K562 (cell line): Measurements from ENCODE around the gene RFX3. TPM values are rescaled to one million over a fixed set of nuclear protein-coding genes. Genes with fewer than 3 reads are reported as not detected.

Source experiments
- ATAC-seq: fragments of 200-7000 bp; cut with Tn5 transposase; 3 replicates; pipeline ENCODE4 v1.9.1; 2020; ENCODE audit warnings: moderate library complexity
- BruUV-seq: library from RNA; stranded (reverse); fragments of 400-500 nt; replicated peaks from 2 replicates; lab custom pipeline; 2021; lab: Mats Ljungman, UMichigan
- CTCF ChIA-PET: fragments of 300-600 bp; formaldehyde crosslinking; extraction: SDS; loops from one replicate; lab custom pipeline; 2021; ENCODE audit warnings: low intra/inter-chr PET ratio; lab: Yijun Ruan, JAX
- POLR2A ChIA-PET: fragments of 300-600, 350-650 bp; sonication (Branson Sonifier 250); formaldehyde crosslinking; extraction: SDS; loops from one replicate; lab custom pipeline; 2021; ENCODE audit warnings: antibody characterized with exemption, inconsistent platforms; lab: Yijun Ruan, JAX
- DNase-seq, 4 experiments: peaks; one replicate each; pipeline versions ENCODE4 v3.0.0 to v3.0.0-alpha.2; 2011 to 2018; ENCODE audit warnings: low spot score in 3 of 4, mixed read lengths in 3 of 4; ENCODE audit errors: extremely low read depth in 1 of 4
- FAIRE-seq: peaks from 2 replicates; lab custom pipeline; 2011; peaks lifted over from hg19 to GRCh38; lab: Jason Lieb, UNC
- H2AFZ ChIP-seq: 2 replicates; pipeline ENCODE4 v1.6.0; 2011; ENCODE audit warnings: low read depth, low read length, control low read depth, inconsistent platforms
- H3K27ac ChIP-seq: fragments of 200-600 bp; 3 replicates; pipeline ENCODE4 v1.8.0; 2011; ENCODE audit warnings: low read depth, mild to moderate bottlenecking, control low read depth, inconsistent platforms, low read length, moderate library complexity, mixed read lengths; ENCODE audit errors: extremely low read depth
- H3K27me3 ChIP-seq, 2 experiments: fragments of 300-600 bp in 1 of 2; 2 replicates in 1 of 2; 3 replicates in 1 of 2; pipeline versions ENCODE4 v1.6.0 to v1.8.0; 2011; ENCODE audit warnings: inconsistent platforms in 2 of 2, low read length in 2 of 2, mild to moderate bottlenecking in 1 of 2, mixed read lengths in 1 of 2, moderate library complexity in 1 of 2; ENCODE audit not compliant: control insufficient read depth in 2 of 2, insufficient read depth in 2 of 2
- H3K36me3 ChIP-seq: fragments of 300-600 bp; 3 replicates; pipeline ENCODE4 v1.8.0; 2011; ENCODE audit warnings: mild to moderate bottlenecking, low read length, inconsistent platforms; ENCODE audit not compliant: control insufficient read depth, insufficient read depth
- H3K4me1 ChIP-seq, 2 experiments: fragments of 200-600 bp in 1 of 2; replicated peaks in 1 of 2; 2 replicates in 1 of 2; 3 replicates in 1 of 2; pipeline versions ENCODE4 v1.5.1 to v1.8.0; 2011; ENCODE audit warnings: inconsistent platforms in 2 of 2, low read length in 2 of 2, mild to moderate bottlenecking in 1 of 2, mixed read lengths in 1 of 2, moderate library complexity in 1 of 2; ENCODE audit not compliant: control insufficient read depth in 2 of 2, insufficient read depth in 2 of 2
- H3K4me2 ChIP-seq: 2 replicates; pipeline ENCODE4 v1.6.1; 2011; ENCODE audit warnings: low read length, control low read depth, inconsistent platforms, mixed read lengths; ENCODE audit not compliant: insufficient read depth
- H3K4me3 ChIP-seq: fragments of 200-600 bp; sonication (generic), shearing (Covaris generic); 2 replicates; pipeline ENCODE4 v1.5.1; 2016; ENCODE audit warnings: control low read depth, inconsistent platforms
- H3K79me2 ChIP-seq: fragments of 200-600 bp; 3 replicates; pipeline ENCODE4 v1.8.0; 2011; ENCODE audit warnings: low read length, inconsistent platforms; ENCODE audit not compliant: control insufficient read depth, insufficient read depth
- H3K9ac ChIP-seq, 2 experiments: 2 replicates each; pipeline versions ENCODE4 v1.6.0 to v1.6.1; 2011; ENCODE audit warnings: low read depth in 2 of 2, low read length in 2 of 2, control low read depth in 1 of 2, inconsistent platforms in 1 of 2, mild to moderate bottlenecking in 1 of 2, mixed read lengths in 1 of 2; ENCODE audit not compliant: insufficient read depth in 1 of 2
- H3K9me1 ChIP-seq: one replicate; pipeline ENCODE4 v1.6.0; 2011; ENCODE audit warnings: inconsistent platforms, mild to moderate bottlenecking, low read length, moderate library complexity; ENCODE audit not compliant: control insufficient read depth, insufficient read depth
- H3K9me3 ChIP-seq: replicated peaks from 2 replicates; pipeline ENCODE4 v1.5.1; 2011; ENCODE audit warnings: low read depth, low read length, inconsistent platforms; ENCODE audit not compliant: control insufficient read depth, insufficient read depth
- H4K20me1 ChIP-seq: replicated peaks from 2 replicates; pipeline ENCODE4 v1.6.1; 2011; ENCODE audit warnings: low read length, inconsistent platforms, mixed read lengths; ENCODE audit not compliant: control insufficient read depth, insufficient read depth
- BRCA1 ChIP-seq, 2 experiments: fragments of 450-650 bp in 1 of 2; sonication (generic) in 1 of 2; formaldehyde crosslinking in 1 of 2; IDR thresholded peaks; 2 replicates each; pipeline versions ENCODE4 v1.5.0 to v1.6.1; 2017 to 2020; ENCODE audit warnings: mild to moderate bottlenecking in 1 of 2, missing genetic modification reagents in 1 of 2
- NBN ChIP-seq: fragments of 450-650 bp; IDR thresholded peaks from 2 replicates; pipeline ENCODE4 v1.6.1; 2016; ENCODE audit warnings: low read depth, mild to moderate bottlenecking
- TCFL5 ChIP-seq: fragments of 250-450 bp; sonication (Bioruptor Pico); conservative IDR thresholded peaks from 2 replicates; pipeline ENCODE4 v1.6.1; 2021; ENCODE audit warnings: mild to moderate bottlenecking, moderate library complexity, matching md5 sums
- ZNF584 ChIP-seq: fragments of 200-800 bp; sonication (Bioruptor generic); IDR thresholded peaks from 2 replicates; pipeline ENCODE4 v1.6.1; 2016; ENCODE audit warnings: low read depth, mild to moderate bottlenecking, missing genetic modification characterization, missing compliant biosample characterization
- ZNF778 ChIP-seq: fragments of 450-650 bp; formaldehyde crosslinking; IDR thresholded peaks from 2 replicates; pipeline ENCODE4 v1.4.0; 2020; ENCODE audit warnings: mild to moderate bottlenecking, moderate library complexity
- WGBS: fragments of 100-300 bp; shearing (Covaris generic); methylation state at CpG from one replicate; pipeline ENCODE4 v1.1.6; 2016; ENCODE audit warnings: low coverage, mixed read lengths; ENCODE audit not compliant: insufficient coverage; ENCODE audit errors: missing lambda C conversion rate; 5-methylcytosine and 5-hydroxymethylcytosine counted together
- in situ Hi-C: fragments of 300-500 bp; cut with MboI; formaldehyde crosslinking; loops from 4 replicates; pipeline ENCODE4 v1.15.0; 2018; ENCODE audit warnings: inconsistent platforms, mixed read lengths
- intact Hi-C: fragments of 100-400 bp; cut with micrococcal nuclease; formaldehyde crosslinking; loops from 2 replicates; pipeline ENCODE4 v1.14.2; 2022
- polyA plus RNA-seq, 8 experiments: library from polyadenylated mRNA; depleted of rRNA in 4 of 8; stranded (reverse) in 5 of 8; unstranded in 3 of 8; fragments of >200 nt; fragmentation: Nextera tagmentation in 2 of 8; fragmentation: Illumina TruSeq in 1 of 8; extraction: Ambion mirVana in 2 of 8; extraction: Trizol in 1 of 8; gene quantifications; 2 replicates each; pipeline versions ENCODE4 v1.2.1 to v1.2.3, GENCODE V29; 2011 to 2014; ENCODE audit warnings: inconsistent platforms in 1 of 8, missing spikeins in 1 of 8
- total RNA-seq, 7 experiments: library from RNA; depleted of rRNA in 6 of 7; stranded (reverse); fragments of >200 nt in 6 of 7; fragmentation: Illumina TruSeq in 2 of 7; extraction: Trizol in 2 of 7; gene quantifications; 2 replicates each; pipeline versions ENCODE4 v1.2.1 to v1.2.3, GENCODE V29; 2011 to 2021; ENCODE audit warnings: low replicate concordance in 1 of 7

The RFX3 gene
- total and polyA plus RNA-seq, 9 of the 15 experiments (the other 6 are each of a cell fraction or from before 2014, with no cell fraction given), result 0.86 to 4.9 (median 2.0) TPM

DNA sequence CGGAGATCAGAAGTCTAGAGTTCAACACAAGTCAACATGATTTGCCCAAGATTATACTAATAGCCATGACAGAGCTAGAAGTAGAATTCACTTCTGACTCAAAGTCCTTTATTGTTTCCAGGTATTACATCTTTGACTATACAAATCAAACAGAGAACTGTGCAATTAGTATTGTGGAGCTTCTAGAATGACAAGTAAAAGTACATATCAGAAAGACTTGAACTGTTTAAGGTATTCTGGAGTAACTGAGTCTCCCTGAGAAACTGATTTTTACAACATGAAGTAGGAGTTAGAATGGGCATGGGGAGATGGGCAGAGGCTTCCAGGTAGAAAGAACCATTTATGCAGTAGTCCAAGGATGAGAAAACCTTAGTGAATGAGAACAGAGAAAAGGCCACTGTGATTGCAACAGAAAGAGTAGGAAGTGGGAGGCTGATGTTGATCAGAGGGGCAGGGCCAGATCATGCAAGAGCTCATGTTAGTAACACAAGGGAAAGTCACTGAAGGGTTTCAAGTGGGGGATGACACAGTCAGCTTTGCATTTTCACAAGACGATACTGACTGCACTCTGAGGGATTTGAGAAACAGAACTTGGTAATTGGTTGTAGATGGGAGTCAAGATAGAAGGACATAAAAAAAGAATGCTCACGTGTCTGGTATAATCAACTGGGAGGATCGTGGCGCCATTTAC lies 280.7 kb downstream of the RFX3 start:
- Histone ChIP-seq H3K9me1 (no peaks in the 10 kb centered on the region), H3K27ac (no peak overlapping the region), H3K79me2 (no peaks in the 10 kb centered on the region), H4K20me1 (no peaks in the 10 kb centered on the region), H3K27me3 (no peaks in the 10 kb centered on the region), H2AFZ (no peak overlapping the region), H3K9ac (no peak overlapping the region), H3K9me3 (no peaks in the 10 kb centered on the region), H3K4me3 (no peak overlapping the region), H3K36me3 (no peaks in the 10 kb centered on the region), H3K4me2 (no peak overlapping the region), H3K4me1 (no peaks in the 10 kb centered on the region)
- BruUV-seq, result no TSS peak
- POLR2A ChIA-PET, result no interaction called here
- intact Hi-C loops, result no loop called here
- ATAC-seq (no peak), FAIRE-seq (no peak), DNase-seq (no peak)
- WGBS, result 46% methylated on average over 5 of the region's 5 CpGs
- no peak for TF ChIP-seq ZNF584 (CRISPR knock-in tag)
- in situ Hi-C loops, result no loop called here
- CTCF ChIA-PET, result no interaction called here

DNA sequence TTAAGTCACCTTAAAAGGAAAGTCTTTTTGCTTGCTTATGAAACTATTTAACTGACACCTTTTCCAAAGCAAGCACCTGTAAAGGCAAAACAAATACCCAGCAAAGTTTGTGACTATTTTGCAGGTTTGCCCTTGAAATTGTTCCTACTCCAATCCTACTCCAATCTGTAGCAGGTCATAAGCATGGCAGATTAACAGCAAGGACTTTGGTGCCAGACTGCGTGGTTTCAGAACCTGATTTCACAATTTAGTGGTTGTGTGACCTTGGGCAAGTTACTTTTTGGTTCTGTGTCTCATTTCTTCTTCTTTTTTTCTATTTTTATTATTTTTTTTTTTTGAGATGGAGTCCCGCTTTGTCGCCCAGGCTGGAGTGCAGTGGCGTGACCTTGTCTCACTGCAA lies 282.1 kb downstream of the RFX3 start:
- Histone ChIP-seq H3K27me3 (no peaks in the 10 kb centered on the region), H3K9me3 (no peaks in the 10 kb centered on the region), H3K4me3 (no peak overlapping the region), H3K27ac (no peak overlapping the region), H3K36me3 (no peaks in the 10 kb centered on the region), H2AFZ (no peak overlapping the region), H3K79me2 (no peaks in the 10 kb centered on the region), H3K9ac (no peak overlapping the region), H3K4me2 (no peak overlapping the region), H3K9me1 (no peaks in the 10 kb centered on the region), H4K20me1 (no peaks in the 10 kb centered on the region), H3K4me1 (no peaks in the 10 kb centered on the region)
- TF ChIP-seq ZNF778 (CRISPR knock-in tag) (no peak), TCFL5 (CRISPR knock-in tag) (no peak), NBN (no peak), BRCA1 (IDR thresholded peaks at IDR 0.05) (no peak), BRCA1 (CRISPR knock-in tag; IDR thresholded peaks at IDR 0.05) (no peak)
- no TSS peak for BruUV-seq
- CTCF ChIA-PET, result no interaction called here
- 30% methylated on average over 1 of the region's 4 CpGs for WGBS
- POLR2A ChIA-PET, result no interaction called here
- FAIRE-seq, result no peak
- ATAC-seq, result no peak
- in situ Hi-C loops (no loop called here), intact Hi-C loops (no loop called here)
- DNase-seq, result no peak
